ENCODE results near the gene MGAT3. TPM values are rescaled to one million over a fixed set of nuclear protein-coding genes. Genes with fewer than 3 reads are reported as not detected.

The MGAT3 gene
- total RNA-seq, 4 donors from 2014 or later, result 0.08 to 1.3 (median 0.62) TPM

GRCh38 chr22:39508393-39508792 lies 51.6 kb downstream of the MGAT3 start:
- Histone ChIP-seq H3K27me3 (no peaks in the 10 kb centered on the region), H3K27ac (no peak overlapping the region), H3K36me3 (peaks cover 26 to 96% (median 27%) of the 10 kb centered on the region in 3 donors), H3K4me3 (no peak overlapping the region), H3K9me3 (no peaks in the 10 kb centered on the region), H3K4me1 (peaks cover 2 to 26% (median 8%) of the 10 kb centered on the region in 3 donors)
- intact Hi-C loops (cut with DNase I), result no loop called here
- 79 to 84% methylated on average over 4 of the region's 4 CpGs for WGBS, 2 donors
- no peak for DNase-seq
- no peak for TF ChIP-seq CTCF (IDR thresholded peaks at IDR 0.05)
- TF ChIP-seq POLR2A (IDR thresholded peaks at IDR 0.05), result no peak

GRCh38 chr22:39510529-39511149 lies 53.8 kb downstream of the MGAT3 start:
- Histone ChIP-seq H3K4me3 (no peak overlapping the region), H3K27ac (no peak overlapping the region), H3K4me1 (peaks cover 0 to 12% (median 0%) of the 10 kb centered on the region in 3 donors), H3K27me3 (no peaks in the 10 kb centered on the region), H3K36me3 (peaks cover 12 to 100% (median 38%) of the 10 kb centered on the region in 3 donors), H3K9me3 (no peaks in the 10 kb centered on the region)
- intact Hi-C loops (cut with DNase I), result loop anchor here (10.0 kb wide), 1 partner anchor 166 kb away; the partner anchor contains the start of gene SYNGR1
- WGBS, 2 donors, result 73 to 93% methylated on average over 2 to 3 of the region's 4 CpGs
- no peak for DNase-seq
- TF ChIP-seq CTCF (IDR thresholded peaks at IDR 0.05), result no peak
- TF ChIP-seq POLR2A (IDR thresholded peaks at IDR 0.05), result no peak

GRCh38 chr22:39511226-39511625 lies 54.4 kb downstream of the MGAT3 start:
- no peak overlapping the region for H3K27ac ChIP-seq
- no peak overlapping the region for H3K4me3 ChIP-seq
- H3K27me3 ChIP-seq, result no peaks in the 10 kb centered on the region
- peaks cover 6 to 100% (median 34%) of the 10 kb centered on the region in 3 donors for H3K36me3 ChIP-seq
- H3K9me3 ChIP-seq, result no peaks in the 10 kb centered on the region
- intact Hi-C loops (cut with DNase I), result loop anchor here (10.0 kb wide), 1 partner anchor 166 kb away; the partner anchor contains the start of gene SYNGR1
- no peak for DNase-seq
- H3K4me1 ChIP-seq, result peaks cover 0 to 8% (median 0%) of the 10 kb centered on the region in 3 donors
- 85 to 93% methylated on average over 9 to 13 of the region's 13 CpGs for WGBS, 2 donors
- TF ChIP-seq POLR2A (IDR thresholded peaks at IDR 0.05), result no peak
- TF ChIP-seq CTCF (IDR thresholded peaks at IDR 0.05), result no peak

GRCh38 chr22:39512026-39512425 lies 55.2 kb downstream of the MGAT3 start:
- H3K4me3 ChIP-seq, result no peak overlapping the region
- intact Hi-C loops (cut with DNase I), result loop anchor here (10.0 kb wide), 1 partner anchor 167 kb away; the partner anchor contains the start of gene SYNGR1
- no peak for TF ChIP-seq CTCF (IDR thresholded peaks at IDR 0.05)
- no peak for TF ChIP-seq POLR2A (IDR thresholded peaks at IDR 0.05)
- no peak for DNase-seq
- WGBS, 2 donors, result 60% methylated on average over 2 of the region's 10 CpGs; no CpG with 5 or more reads in 1 of the 2 donors
- H3K36me3 ChIP-seq, result peaks cover 6 to 100% (median 31%) of the 10 kb centered on the region in 3 donors
- no peaks in the 10 kb centered on the region for H3K9me3 ChIP-seq
- peaks cover 0 to 8% (median 0%) of the 10 kb centered on the region in 3 donors for H3K4me1 ChIP-seq
- H3K27me3 ChIP-seq, result no peaks in the 10 kb centered on the region
- H3K27ac ChIP-seq, result no peak overlapping the region

GRCh38 chr22:39513791-39514190 lies 57.0 kb downstream of the MGAT3 start:
- no peak overlapping the region for H3K4me3 ChIP-seq
- H3K4me1 ChIP-seq, result peaks cover 2 to 20% (median 3%) of the 10 kb centered on the region in 3 donors
- WGBS, 2 donors, result 80 to 92% methylated on average over 7 to 16 of the region's 18 CpGs
- no peak for DNase-seq
- H3K27ac ChIP-seq, result no peak overlapping the region
- H3K9me3 ChIP-seq, result no peaks in the 10 kb centered on the region
- H3K27me3 ChIP-seq, result no peaks in the 10 kb centered on the region
- H3K36me3 ChIP-seq, result peaks cover 6 to 90% (median 30%) of the 10 kb centered on the region in 3 donors
- no peak for TF ChIP-seq CTCF (IDR thresholded peaks at IDR 0.05)
- TF ChIP-seq POLR2A (IDR thresholded peaks at IDR 0.05), result no peak
- intact Hi-C loops (cut with DNase I), result loop anchor here (10.0 kb wide), 1 partner anchor 169 kb away; the partner anchor contains the start of gene SYNGR1
